ENCODE results near the gene CWC27.

CWC27 gene

GRCh38 chr5:64768358-64769312 lies at the start of gene CWC27, which contains the start of gene SREK1IP1:
Gene CWC27, plus strand, starts transcription at chr5:64768930. Its CDS starts 217 bp downstream, at chr5:64769147.
Gene SREK1IP1, minus strand, starts transcription at chr5:64768691. Its CDS starts 174 bp downstream, at chr5:64768517.
- peak within 1 kb of the TSS; percentile 70 for H3K27ac ChIP-seq (ENCODE audit: low read depth, low read length)
- H3K9ac ChIP-seq (ENCODE audit: low read length), result peak within 1 kb of the TSS; percentile 86
- no peaks in the 10 kb centered on the region for H3K27me3 ChIP-seq (ENCODE audit: control insufficient read depth in 1 of 2, insufficient read depth in 2 of 2, low read length in 2 of 2)
- no peaks in the 10 kb centered on the region for H3K9me3 ChIP-seq (ENCODE audit: low read length)
- H3K4me1 ChIP-seq (ENCODE audit: insufficient read depth, low read length), result peaks cover 45% of the 10 kb centered on the region
- peaks cover 10% of the 10 kb centered on the region for H3K36me3 ChIP-seq (ENCODE audit: insufficient read depth, low read length)
- H3K4me3 ChIP-seq (ENCODE audit: low read depth in 1 of 2, low read length in 2 of 2), result peak within 1 kb of the TSS; percentile 75 to 98

GRCh38 chr5:64722588-64722987 lies 46.1 kb upstream of the CWC27 start:
- no peak overlapping the region for H3K4me3 ChIP-seq (ENCODE audit: low read depth in 1 of 2, low read length in 2 of 2)
- no peaks in the 10 kb centered on the region for H3K27me3 ChIP-seq (ENCODE audit: control insufficient read depth in 1 of 2, insufficient read depth in 2 of 2, low read length in 2 of 2)
- H3K36me3 ChIP-seq (ENCODE audit: insufficient read depth, low read length), result peaks cover 29% of the 10 kb centered on the region
- no peaks in the 10 kb centered on the region for H3K9me3 ChIP-seq (ENCODE audit: low read length)
- H3K9ac ChIP-seq (ENCODE audit: low read length), result no peak overlapping the region
- no peaks in the 10 kb centered on the region for H3K4me1 ChIP-seq (ENCODE audit: insufficient read depth, low read length)
- H3K27ac ChIP-seq (ENCODE audit: low read depth, low read length), result no peak overlapping the region

- Histone ChIP-seq H3K36me3 (ENCODE audit: insufficient read depth, low read length) (peaks cover 29% of the 10 kb centered on the region), H3K27ac (ENCODE audit: low read depth, low read length) (no peak overlapping the region)
Measured at GRCh38 chr5:64727150-64727549, 41.6 kb upstream of the CWC27 start.

GRCh38 chr5:64742411-64742810 lies 26.3 kb upstream of the CWC27 start:
- no peaks in the 10 kb centered on the region for H3K4me1 ChIP-seq (ENCODE audit: insufficient read depth, low read length)
- peaks cover 13% of the 10 kb centered on the region for H3K36me3 ChIP-seq (ENCODE audit: insufficient read depth, low read length)

More at GRCh38 chr5:64727150-64727549, 41.6 kb upstream of the CWC27 start:
- H3K27me3 ChIP-seq (ENCODE audit: control insufficient read depth in 1 of 2, insufficient read depth in 2 of 2, low read length in 2 of 2), result no peaks in the 10 kb centered on the region
- no peaks in the 10 kb centered on the region for H3K4me1 ChIP-seq (ENCODE audit: insufficient read depth, low read length)
- H3K9ac ChIP-seq (ENCODE audit: low read length), result no peak overlapping the region
- H3K4me3 ChIP-seq (ENCODE audit: low read depth in 1 of 2, low read length in 2 of 2), result no peak overlapping the region
- H3K9me3 ChIP-seq (ENCODE audit: low read length), result no peaks in the 10 kb centered on the region

GRCh38 chr5:64742821-64743220 lies 25.9 kb upstream of the CWC27 start:
- Histone ChIP-seq H3K9me3 (ENCODE audit: low read length) (no peaks in the 10 kb centered on the region), H3K4me3 (ENCODE audit: low read depth in 1 of 2, low read length in 2 of 2) (no peak overlapping the region), H3K27ac (ENCODE audit: low read depth, low read length) (no peak overlapping the region), H3K27me3 (ENCODE audit: control insufficient read depth in 1 of 2, insufficient read depth in 2 of 2, low read length in 2 of 2) (no peaks in the 10 kb centered on the region), H3K36me3 (ENCODE audit: insufficient read depth, low read length) (peaks cover 13% of the 10 kb centered on the region), H3K4me1 (ENCODE audit: insufficient read depth, low read length) (no peaks in the 10 kb centered on the region), H3K9ac (ENCODE audit: low read length) (no peak overlapping the region)

More at GRCh38 chr5:64742411-64742810, 26.3 kb upstream of the CWC27 start:
- Histone ChIP-seq H3K27me3 (ENCODE audit: control insufficient read depth in 1 of 2, insufficient read depth in 2 of 2, low read length in 2 of 2) (no peaks in the 10 kb centered on the region), H3K9ac (ENCODE audit: low read length) (no peak overlapping the region), H3K27ac (ENCODE audit: low read depth, low read length) (no peak overlapping the region), H3K4me3 (ENCODE audit: low read depth in 1 of 2, low read length in 2 of 2) (no peak overlapping the region), H3K9me3 (ENCODE audit: low read length) (no peaks in the 10 kb centered on the region)

GRCh38 chr5:64744914-64745313 lies 23.8 kb upstream of the CWC27 start:
- no peaks in the 10 kb centered on the region for H3K9me3 ChIP-seq (ENCODE audit: low read length)
- no peak overlapping the region for H3K4me3 ChIP-seq (ENCODE audit: low read depth in 1 of 2, low read length in 2 of 2)
- H3K36me3 ChIP-seq (ENCODE audit: insufficient read depth, low read length), result peaks cover 5% of the 10 kb centered on the region
- H3K9ac ChIP-seq (ENCODE audit: low read length), result no peak overlapping the region
- no peaks in the 10 kb centered on the region for H3K4me1 ChIP-seq (ENCODE audit: insufficient read depth, low read length)
- H3K27me3 ChIP-seq (ENCODE audit: control insufficient read depth in 1 of 2, insufficient read depth in 2 of 2, low read length in 2 of 2), result no peaks in the 10 kb centered on the region
- H3K27ac ChIP-seq (ENCODE audit: low read depth, low read length), result no peak overlapping the region

GRCh38 chr5:64746446-64746845 lies 22.3 kb upstream of the CWC27 start:
- H3K36me3 ChIP-seq (ENCODE audit: insufficient read depth, low read length), result no peaks in the 10 kb centered on the region
- no peak overlapping the region for H3K4me3 ChIP-seq (ENCODE audit: low read depth in 1 of 2, low read length in 2 of 2)
- H3K27ac ChIP-seq (ENCODE audit: low read depth, low read length), result no peak overlapping the region
- H3K9ac ChIP-seq (ENCODE audit: low read length), result no peak overlapping the region
- no peaks in the 10 kb centered on the region for H3K27me3 ChIP-seq (ENCODE audit: control insufficient read depth in 1 of 2, insufficient read depth in 2 of 2, low read length in 2 of 2)
- H3K4me1 ChIP-seq (ENCODE audit: insufficient read depth, low read length), result no peaks in the 10 kb centered on the region
- no peaks in the 10 kb centered on the region for H3K9me3 ChIP-seq (ENCODE audit: low read length)

- H3K27me3 ChIP-seq (ENCODE audit: control insufficient read depth in 1 of 2, insufficient read depth in 2 of 2, low read length in 2 of 2), result no peaks in the 10 kb centered on the region
- H3K4me1 ChIP-seq (ENCODE audit: insufficient read depth, low read length), result no peaks in the 10 kb centered on the region
- no peak overlapping the region for H3K9ac ChIP-seq (ENCODE audit: low read length)
- H3K27ac ChIP-seq (ENCODE audit: low read depth, low read length), result no peak overlapping the region
- peaks cover 5% of the 10 kb centered on the region for H3K36me3 ChIP-seq (ENCODE audit: insufficient read depth, low read length)
- H3K9me3 ChIP-seq (ENCODE audit: low read length), result no peaks in the 10 kb centered on the region
- H3K4me3 ChIP-seq (ENCODE audit: low read depth in 1 of 2, low read length in 2 of 2), result no peak overlapping the region
Measured at GRCh38 chr5:64749385-64749784, 19.3 kb upstream of the CWC27 start.

- H3K27ac ChIP-seq (ENCODE audit: low read depth, low read length), result no peak overlapping the region
- H3K4me3 ChIP-seq (ENCODE audit: low read depth in 1 of 2, low read length in 2 of 2), result no peak overlapping the region
- no peaks in the 10 kb centered on the region for H3K9me3 ChIP-seq (ENCODE audit: low read length)
- H3K27me3 ChIP-seq (ENCODE audit: control insufficient read depth in 1 of 2, insufficient read depth in 2 of 2, low read length in 2 of 2), result no peaks in the 10 kb centered on the region
- peaks cover 3% of the 10 kb centered on the region for H3K4me1 ChIP-seq (ENCODE audit: insufficient read depth, low read length)
- no peak overlapping the region for H3K9ac ChIP-seq (ENCODE audit: low read length)
- peaks cover 5% of the 10 kb centered on the region for H3K36me3 ChIP-seq (ENCODE audit: insufficient read depth, low read length)
Measured at GRCh38 chr5:64754066-64754465, 14.7 kb upstream of the CWC27 start.

- Histone ChIP-seq H3K27me3 (ENCODE audit: control insufficient read depth in 1 of 2, insufficient read depth in 2 of 2, low read length in 2 of 2) (no peaks in the 10 kb centered on the region), H3K36me3 (ENCODE audit: insufficient read depth, low read length) (no peaks in the 10 kb centered on the region), H3K4me3 (ENCODE audit: low read depth in 1 of 2, low read length in 2 of 2) (no peak overlapping the region), H3K27ac (ENCODE audit: low read depth, low read length) (no peak overlapping the region), H3K9me3 (ENCODE audit: low read length) (no peaks in the 10 kb centered on the region), H3K4me1 (ENCODE audit: insufficient read depth, low read length) (peaks cover 10% of the 10 kb centered on the region), H3K9ac (ENCODE audit: low read length) (no peak overlapping the region)
Measured at GRCh38 chr5:64758901-64759300, 9.8 kb upstream of the CWC27 start.

- Histone ChIP-seq H3K27me3 (ENCODE audit: control insufficient read depth in 1 of 2, insufficient read depth in 2 of 2, low read length in 2 of 2) (no peaks in the 10 kb centered on the region), H3K27ac (ENCODE audit: low read depth, low read length) (no peak overlapping the region), H3K4me3 (ENCODE audit: low read depth in 1 of 2, low read length in 2 of 2) (no peak overlapping the region), H3K9me3 (ENCODE audit: low read length) (no peaks in the 10 kb centered on the region), H3K4me1 (ENCODE audit: insufficient read depth, low read length) (peaks cover 10% of the 10 kb centered on the region), H3K9ac (ENCODE audit: low read length) (no peak overlapping the region), H3K36me3 (ENCODE audit: insufficient read depth, low read length) (peaks cover 7% of the 10 kb centered on the region)
Measured at GRCh38 chr5:64759960-64760660, 8.6 kb upstream of the CWC27 start.

Measured in muscle layer of colon (tissue), 2 donors.